IMR-90 (cell line): ENCODE results near the gene MMRN2. TPM values are rescaled to one million over a fixed set of nuclear protein-coding genes. Genes with fewer than 3 reads are reported as not detected.
"Not testable (repeated sequence)": the region's sequence is repeated elsewhere in the genome, so short reads cannot be mapped to it uniquely, and the experiment has no call there.

ENCODE experiments used
- ATAC-seq: fragments of 200-7000 bp; cut with Tn5 transposase; 2 replicates; pipeline ENCODE4 v1.9.1; 2020; ENCODE audit warnings: low read depth, mild to moderate bottlenecking, moderate library complexity
- BruUV-seq: library from RNA; stranded (reverse); fragments of 400-500 nt; replicated peaks from 2 replicates; lab custom pipeline; 2021; lab: Mats Ljungman, UMichigan
- CTCF ChIA-PET: fragments of 300-600 bp; formaldehyde crosslinking; extraction: SDS; loops from one replicate; lab custom pipeline; 2021; ENCODE audit warnings: antibody characterized with exemption; lab: Yijun Ruan, JAX
- POLR2A ChIA-PET: fragments of 300-600 bp; sonication (Branson Sonifier 250); formaldehyde crosslinking; loops from one replicate; lab custom pipeline; 2022; ENCODE audit warnings: antibody characterized with exemption; ENCODE audit not compliant: unreplicated experiment; lab: Charles Lee
- DNase-seq: peaks from one replicate; pipeline ENCODE4 v3.0.0; 2013
- H2AFZ ChIP-seq: replicated peaks from 2 replicates; pipeline ENCODE3; 2013; ENCODE audit warnings: low read length, mild to moderate bottlenecking; ENCODE audit not compliant: poor library complexity
- H2AK5ac ChIP-seq: 2 replicates; pipeline ENCODE4 v1.6.1; 2013; ENCODE audit warnings: low read depth, low read length, inconsistent platforms
- H2AK9ac ChIP-seq: replicated peaks from 2 replicates; pipeline ENCODE3; 2013; ENCODE audit warnings: mild to moderate bottlenecking, low read depth, low read length, moderate library complexity; ENCODE audit not compliant: poor library complexity
- H2BK120ac ChIP-seq: 2 replicates; pipeline ENCODE4 v1.6.1; 2013; ENCODE audit warnings: low read depth, low read length, inconsistent platforms
- H2BK15ac ChIP-seq: 3 replicates; pipeline ENCODE4 v1.6.1; 2013; ENCODE audit warnings: low read depth, low read length, inconsistent platforms
- H2BK20ac ChIP-seq: 2 replicates; pipeline ENCODE4 v1.6.1; 2013; ENCODE audit warnings: low read depth, mild to moderate bottlenecking, inconsistent platforms, low read length, moderate library complexity
- H2BK5ac ChIP-seq: 2 replicates; pipeline ENCODE4 v1.6.1; 2013; ENCODE audit warnings: mild to moderate bottlenecking, low read depth, low read length, inconsistent platforms; ENCODE audit not compliant: poor library complexity, severe bottlenecking
- H3K14ac ChIP-seq: replicated peaks from 2 replicates; pipeline ENCODE4 v1.6.1; 2013; ENCODE audit warnings: low read depth, low read length, inconsistent platforms
- H3K18ac ChIP-seq: 2 replicates; pipeline ENCODE4 v1.6.1; 2013; ENCODE audit warnings: low read depth, low read length, control low read depth
- H3K23ac ChIP-seq: 2 replicates; pipeline ENCODE4 v1.6.1; 2013; ENCODE audit warnings: low read depth, low read length, inconsistent platforms
- H3K27ac ChIP-seq: 2 replicates; pipeline ENCODE4 v1.5.1; 2013; ENCODE audit warnings: mild to moderate bottlenecking, control low read depth, low read length; ENCODE audit not compliant: insufficient read depth
- H3K27me3 ChIP-seq: 2 replicates; pipeline ENCODE4 v1.6.1; 2013; ENCODE audit warnings: low read length; ENCODE audit not compliant: control insufficient read depth, insufficient read depth
- H3K36me3 ChIP-seq: 2 replicates; pipeline ENCODE4 v1.6.1; 2013; ENCODE audit warnings: low read length, mixed read lengths; ENCODE audit not compliant: control insufficient read depth, insufficient read depth
- H3K4ac ChIP-seq: 2 replicates; pipeline ENCODE4 v1.6.1; 2013; ENCODE audit warnings: low read depth, low read length, inconsistent platforms
- H3K4me1 ChIP-seq: 2 replicates; pipeline ENCODE4 v1.6.1; 2013; ENCODE audit warnings: low read length, mixed read lengths; ENCODE audit not compliant: control insufficient read depth, insufficient read depth
- H3K4me2 ChIP-seq: 2 replicates; pipeline ENCODE4 v1.6.1; 2013; ENCODE audit warnings: low read depth, mild to moderate bottlenecking, control low read depth, low read length, moderate library complexity
- H3K4me3 ChIP-seq: 2 replicates; pipeline ENCODE4 v1.5.1; 2013; ENCODE audit warnings: low read depth, mild to moderate bottlenecking, control low read depth, low read length, moderate library complexity; ENCODE audit not compliant: insufficient read depth
- H3K56ac ChIP-seq: 2 replicates; pipeline ENCODE4 v1.6.1; 2013; ENCODE audit warnings: low read length, inconsistent platforms; ENCODE audit not compliant: insufficient read depth; ENCODE audit errors: extremely low read depth
- H3K79me1 ChIP-seq, 2 experiments: 2 replicates each; pipeline ENCODE4 v1.6.1; 2013; ENCODE audit warnings: low read length in 2 of 2, inconsistent platforms in 1 of 2, low read depth in 1 of 2
- H3K9ac ChIP-seq: 2 replicates; pipeline ENCODE4 v1.6.1; 2013; ENCODE audit warnings: low read depth, low read length, control low read depth
- H3K9me1 ChIP-seq: 2 replicates; pipeline ENCODE4 v1.6.1; 2013; ENCODE audit warnings: low read length, inconsistent platforms; ENCODE audit not compliant: insufficient read depth
- H3K9me3 ChIP-seq: 2 replicates; pipeline ENCODE4 v1.6.1; 2013; ENCODE audit warnings: low read length; ENCODE audit not compliant: control insufficient read depth, insufficient read depth
- H4K20me1 ChIP-seq: 2 replicates; pipeline ENCODE4 v1.6.1; 2013; ENCODE audit warnings: low read length, inconsistent platforms; ENCODE audit not compliant: insufficient read depth
- H4K5ac ChIP-seq: 2 replicates; pipeline ENCODE4 v1.6.1; 2013; ENCODE audit warnings: mild to moderate bottlenecking, low read depth, low read length, control low read depth
- H4K8ac ChIP-seq, 2 experiments: 2 replicates each; pipeline ENCODE4 v1.6.1; 2013; ENCODE audit warnings: low read depth in 2 of 2, low read length in 2 of 2, control low read depth in 1 of 2, inconsistent platforms in 1 of 2
- H4K91ac ChIP-seq: 2 replicates; pipeline ENCODE4 v1.6.1; 2013; ENCODE audit warnings: low read depth, low read length, inconsistent platforms; ENCODE audit not compliant: insufficient read depth
- ELK1 ChIP-seq: fragments of 150-350 bp; IDR thresholded peaks from 2 replicates; pipeline ENCODE4 v1.6.1; 2016; ENCODE audit warnings: low read depth, mild to moderate bottlenecking, low read length, moderate library complexity, borderline replicate concordance
- FOS ChIP-seq: fragments of 150-350 bp; IDR thresholded peaks from 2 replicates; pipeline ENCODE4 v1.6.1; 2016; ENCODE audit warnings: low read depth, low read length
- POLR2A ChIP-seq: IDR thresholded peaks from 2 replicates; pipeline ENCODE4 v1.6.1; 2012; ENCODE audit warnings: mild to moderate bottlenecking, low read depth, low read length
- RAD21 ChIP-seq: IDR thresholded peaks from 2 replicates; pipeline ENCODE4 v1.6.1; 2012; ENCODE audit warnings: low read length, improper control_type of control experiment
- SMC3 ChIP-seq: fragments of 150-350 bp; IDR thresholded peaks from 2 replicates; pipeline ENCODE4 v1.6.1; 2016; ENCODE audit warnings: low read depth, mild to moderate bottlenecking, antibody characterized with exemption, low read length, moderate library complexity
- WGBS, 2 experiments: methylation state at CpG; one replicate each; pipeline versions ENCODE4 v1.1.5 to v1.1.7; 2013; ENCODE audit warnings: missing lambda C conversion rate in 2 of 2; ENCODE audit not compliant: insufficient read length in 1 of 2; ENCODE audit errors: extremely low coverage in 2 of 2; 5-methylcytosine and 5-hydroxymethylcytosine counted together
- dilution Hi-C: fragments of 300-500 bp; cut with HindIII; formaldehyde crosslinking; loops from one replicate; pipeline ENCODE4 v1.14.3; 2018; ENCODE audit warnings: low sequenced_read_pairs; ENCODE audit not compliant: unreplicated experiment
- in situ Hi-C: fragments of 300-500 bp; cut with MboI; formaldehyde crosslinking; loops from 3 replicates; pipeline ENCODE4 v1.14.3; 2019; ENCODE audit warnings: low sequenced_read_pairs, inconsistent platforms, mixed read lengths
- intact Hi-C: fragments of 100-400 bp; cut with micrococcal nuclease; formaldehyde crosslinking; loops from 2 replicates; pipeline ENCODE4 v1.10.0; 2022
- polyA plus RNA-seq, 3 experiments: library from polyadenylated mRNA; depleted of rRNA; stranded (reverse); fragments of >200 nt; gene quantifications; 2 replicates each; pipeline ENCODE4 v1.2.3, GENCODE V29; 2012; ENCODE audit warnings: low replicate concordance in 1 of 3
- total RNA-seq: library from RNA; depleted of rRNA; stranded (reverse); fragments of >200 nt; gene quantifications from 2 replicates; pipeline ENCODE4 v1.2.3, GENCODE V29; 2012

The MMRN2 gene
- total and polyA plus RNA-seq, 2 of the 4 experiments (the other 2 are of a cell fraction) = 1.6 to 1.8 TPM

- H3K56ac ChIP-seq = no peak overlapping the region
- no peaks in the 10 kb centered on the region for H3K79me1 ChIP-seq
- H4K5ac ChIP-seq = no peak overlapping the region
- H4K91ac ChIP-seq = no peak overlapping the region
- H3K9ac ChIP-seq = no peak overlapping the region
- in situ Hi-C loops (no loop called here), dilution Hi-C loops (no loop called here), intact Hi-C loops (no loop called here)
- no peaks in the 10 kb centered on the region for H3K36me3 ChIP-seq
- no peaks in the 10 kb centered on the region for H3K27me3 ChIP-seq
- ATAC-seq (peak; percentile 60; the same call in 1 of the 2 replicates), DNase-seq (peak; percentile 44)
- ChIA-PET POLR2A (no interaction called here), CTCF (no interaction called here)
- no peak overlapping the region for H2BK5ac ChIP-seq
- no peaks in the 10 kb centered on the region for H3K9me3 ChIP-seq
- no peak overlapping the region for H4K8ac ChIP-seq
- peak; percentile 45; the same call in 1 of the 2 replicates for TF ChIP-seq FOS
- TF ChIP-seq POLR2A = no peak
- TF ChIP-seq SMC3 = no peak
- TF ChIP-seq RAD21 = no peak
- no peak for TF ChIP-seq ELK1
- H3K4me3 ChIP-seq = no peak overlapping the region
- no peak overlapping the region for H3K18ac ChIP-seq
- no peak overlapping the region for H2AK5ac ChIP-seq
- H3K4me2 ChIP-seq = no peak overlapping the region
- no CpG with 5 or more reads among the region's 3 CpGs for WGBS, 2 experiments
- no peak overlapping the region for H2BK15ac ChIP-seq
- BruUV-seq = no TSS peak
- no peak overlapping the region for H3K27ac ChIP-seq
- no peak overlapping the region for H2AK9ac ChIP-seq
- no peak overlapping the region for H2BK120ac ChIP-seq
- H3K23ac ChIP-seq = no peak overlapping the region
- no peaks in the 10 kb centered on the region for H3K9me1 ChIP-seq
- 0 out of 2 replicates have a peak, but pooled peaks cover 2% of the 10 kb centered on the region for H3K4me1 ChIP-seq
- no peak overlapping the region for H3K14ac ChIP-seq
- H2AFZ ChIP-seq = no peak overlapping the region
- no peak overlapping the region for H2BK20ac ChIP-seq
- no peaks in the 10 kb centered on the region for H4K20me1 ChIP-seq
- no peak overlapping the region for H3K4ac ChIP-seq
Observed at GRCh38 chr10:87000491-87000890, 43.1 kb upstream of the MMRN2 start.

GRCh38 chr10:86999802-87000403 lies 42.5 kb upstream of the MMRN2 start:
- H3K27ac ChIP-seq, H3K9ac ChIP-seq, H2AK9ac ChIP-seq, H3K23ac ChIP-seq, DNase-seq, H4K91ac ChIP-seq, intact Hi-C loops, H3K4me3 ChIP-seq, H3K9me3 ChIP-seq, in situ Hi-C loops, H2AFZ ChIP-seq, H3K27me3 ChIP-seq, H3K4me2 ChIP-seq, dilution Hi-C loops, H4K20me1 ChIP-seq, H4K8ac ChIP-seq, BruUV-seq, H4K5ac ChIP-seq, H3K14ac ChIP-seq, H3K18ac ChIP-seq, H2AK5ac ChIP-seq, H2BK5ac ChIP-seq, H3K4me1 ChIP-seq, CTCF ChIA-PET, H2BK15ac ChIP-seq, H3K36me3 ChIP-seq, H3K79me1 ChIP-seq, H2BK120ac ChIP-seq, H3K4ac ChIP-seq, ATAC-seq, H2BK20ac ChIP-seq, POLR2A ChIA-PET, H3K9me1 ChIP-seq, H3K56ac ChIP-seq: not testable (repeated sequence)
- WGBS, 2 experiments = 55% methylated on average over 2 of the region's 6 CpGs; no CpG with 5 or more reads in 1 of the 2 experiments
